Osteocyte (in vitro differentiated cells): ENCODE results near the gene OGA. TPM values are rescaled to one million over a fixed set of nuclear protein-coding genes. Genes with fewer than 3 reads are reported as not detected.
A peak's percentile ranks its signal among the peaks of the same experiment; 100 is the strongest.

Experiments used
- DNase-seq: peaks from one replicate; pipeline ENCODE4 v3.0.0; 2021; ENCODE audit warnings: mixed read lengths; ENCODE audit not compliant: unreplicated experiment; ENCODE audit errors: extremely low spot score
- H3K27ac Mint-ChIP-seq: one replicate; pipeline ENCODE4 v1.8.0; 2021; ENCODE audit warnings: mild to moderate bottlenecking, mixed read lengths; ENCODE audit not compliant: unreplicated experiment
- H3K27me3 Mint-ChIP-seq: one replicate; pipeline ENCODE4 v1.8.0; 2021; ENCODE audit warnings: mixed read lengths; ENCODE audit not compliant: unreplicated experiment
- H3K36me3 Mint-ChIP-seq: one replicate; pipeline ENCODE4 v1.8.0; 2021; ENCODE audit warnings: mixed read lengths; ENCODE audit not compliant: unreplicated experiment
- H3K4me1 Mint-ChIP-seq: one replicate; pipeline ENCODE4 v1.8.0; 2021; ENCODE audit warnings: mixed read lengths; ENCODE audit not compliant: unreplicated experiment
- H3K4me3 Mint-ChIP-seq: one replicate; pipeline ENCODE4 v1.8.0; 2021; ENCODE audit warnings: mild to moderate bottlenecking, moderate library complexity, mixed read lengths; ENCODE audit not compliant: unreplicated experiment
- H3K9me3 Mint-ChIP-seq: one replicate; pipeline ENCODE4 v1.8.0; 2021; ENCODE audit warnings: mixed read lengths; ENCODE audit not compliant: unreplicated experiment
- CTCF ChIP-seq: fragments of 200-600 bp; sonication (generic); IDR thresholded peaks from 2 replicates; pipeline ENCODE4 v1.5.0; 2021; ENCODE audit warnings: antibody characterized with exemption, mild to moderate bottlenecking, moderate library complexity
- total RNA-seq: library from RNA; stranded (reverse); gene quantifications from 2 replicates; pipeline ENCODE4 v1.2.1, GENCODE V29; 2021

Gene OGA
- total RNA-seq, 1 donor from 2014 or later = 113 TPM

GRCh38 chr10:101848408-101848807, 30.2 kb upstream of the OGA start:
- Mint-ChIP-seq H3K9me3 (no peaks in the 10 kb centered on the region), H3K4me3 (no peak overlapping the region)
- DNase-seq = no peak

GRCh38 chr10:101845893-101846292, 27.6 kb upstream of the OGA start:
- no peak for DNase-seq
- H3K36me3 Mint-ChIP-seq = peaks cover 13% of the 10 kb centered on the region
- no peak for TF ChIP-seq CTCF
- peaks cover 24% of the 10 kb centered on the region for H3K4me1 Mint-ChIP-seq
- H3K4me3 Mint-ChIP-seq = no peak overlapping the region
- H3K27ac Mint-ChIP-seq = no peak overlapping the region
- no peaks in the 10 kb centered on the region for H3K9me3 Mint-ChIP-seq
- peaks cover 4% of the 10 kb centered on the region for H3K27me3 Mint-ChIP-seq

More at GRCh38 chr10:101848408-101848807, 30.2 kb upstream of the OGA start:
- no peak for TF ChIP-seq CTCF
- Mint-ChIP-seq H3K4me1 (peaks cover 19% of the 10 kb centered on the region), H3K36me3 (peaks cover 13% of the 10 kb centered on the region), H3K27ac (peak overlapping the region; percentile 60), H3K27me3 (peaks cover 4% of the 10 kb centered on the region)

GRCh38 chr10:101843032-101844021, 25.1 kb upstream of the OGA start, which contains the start of gene KCNIP2:
KCNIP2 (minus strand) TSS chr10:101843800; CDS start chr10:101843568, 232 bp downstream.
- peak; percentile 60 for TF ChIP-seq CTCF
- no peak within 1 kb of the TSS for H3K27ac Mint-ChIP-seq
- peaks cover 26% of the 10 kb centered on the region for H3K4me1 Mint-ChIP-seq
- peaks cover 4% of the 10 kb centered on the region for H3K27me3 Mint-ChIP-seq
- peaks cover 13% of the 10 kb centered on the region for H3K36me3 Mint-ChIP-seq
- DNase-seq = no peak
- peak within 1 kb of the TSS; percentile 42 for H3K4me3 Mint-ChIP-seq
- no peaks in the 10 kb centered on the region for H3K9me3 Mint-ChIP-seq

- DNase-seq = no peak
- Mint-ChIP-seq H3K4me1 (peaks cover 25% of the 10 kb centered on the region), H3K27ac (no peak overlapping the region), H3K4me3 (no peak overlapping the region), H3K36me3 (peaks cover 8% of the 10 kb centered on the region), H3K9me3 (no peaks in the 10 kb centered on the region), H3K27me3 (peaks cover 4% of the 10 kb centered on the region)
- no peak for TF ChIP-seq CTCF
Observed at GRCh38 chr10:101841826-101842225, 23.6 kb upstream of the OGA start.

- Mint-ChIP-seq H3K27me3 (peaks cover 4% of the 10 kb centered on the region), H3K9me3 (no peaks in the 10 kb centered on the region), H3K36me3 (peaks cover 8% of the 10 kb centered on the region), H3K4me3 (peak overlapping the region; percentile 72), H3K4me1 (peaks cover 25% of the 10 kb centered on the region), H3K27ac (peak overlapping the region; percentile 52)
- DNase-seq = peak; percentile 94
- TF ChIP-seq CTCF = peak; percentile 94
Observed at GRCh38 chr10:101840741-101841453, 22.7 kb upstream of the OGA start.
